K562 (cell line): Measurements from ENCODE around the gene SFSWAP. TPM values are rescaled to one million over a fixed set of nuclear protein-coding genes. Genes with fewer than 3 reads are reported as not detected.

Source experiments
- ATAC-seq: fragments of 200-7000 bp; cut with Tn5 transposase; 3 replicates; pipeline ENCODE4 v1.9.1; 2020; ENCODE audit warnings: moderate library complexity
- BruUV-seq: library from RNA; stranded (reverse); fragments of 400-500 nt; replicated peaks from 2 replicates; lab custom pipeline; 2021; lab: Mats Ljungman, UMichigan
- CTCF ChIA-PET: fragments of 300-600 bp; formaldehyde crosslinking; extraction: SDS; loops from one replicate; lab custom pipeline; 2021; ENCODE audit warnings: low intra/inter-chr PET ratio; lab: Yijun Ruan, JAX
- POLR2A ChIA-PET: fragments of 300-600, 350-650 bp; sonication (Branson Sonifier 250); formaldehyde crosslinking; extraction: SDS; loops from one replicate; lab custom pipeline; 2021; ENCODE audit warnings: antibody characterized with exemption, inconsistent platforms; lab: Yijun Ruan, JAX
- DNase-seq, 4 experiments: peaks; one replicate each; pipeline versions ENCODE4 v3.0.0 to v3.0.0-alpha.2; 2011 to 2018; ENCODE audit warnings: low spot score in 3 of 4, mixed read lengths in 3 of 4; ENCODE audit errors: extremely low read depth in 1 of 4
- FAIRE-seq: peaks from 2 replicates; lab custom pipeline; 2011; peaks lifted over from hg19 to GRCh38; lab: Jason Lieb, UNC
- H2AFZ ChIP-seq: 2 replicates; pipeline ENCODE4 v1.6.0; 2011; ENCODE audit warnings: low read depth, low read length, control low read depth, inconsistent platforms
- H3K27ac ChIP-seq: fragments of 200-600 bp; 3 replicates; pipeline ENCODE4 v1.8.0; 2011; ENCODE audit warnings: low read depth, mild to moderate bottlenecking, control low read depth, inconsistent platforms, low read length, moderate library complexity, mixed read lengths; ENCODE audit errors: extremely low read depth
- H3K27me3 ChIP-seq, 2 experiments: fragments of 300-600 bp in 1 of 2; 2 replicates in 1 of 2; 3 replicates in 1 of 2; pipeline versions ENCODE4 v1.6.0 to v1.8.0; 2011; ENCODE audit warnings: inconsistent platforms in 2 of 2, low read length in 2 of 2, mild to moderate bottlenecking in 1 of 2, mixed read lengths in 1 of 2, moderate library complexity in 1 of 2; ENCODE audit not compliant: control insufficient read depth in 2 of 2, insufficient read depth in 2 of 2
- H3K36me3 ChIP-seq: fragments of 300-600 bp; 3 replicates; pipeline ENCODE4 v1.8.0; 2011; ENCODE audit warnings: mild to moderate bottlenecking, low read length, inconsistent platforms; ENCODE audit not compliant: control insufficient read depth, insufficient read depth
- H3K4me1 ChIP-seq, 2 experiments: fragments of 200-600 bp in 1 of 2; replicated peaks in 1 of 2; 2 replicates in 1 of 2; 3 replicates in 1 of 2; pipeline versions ENCODE4 v1.5.1 to v1.8.0; 2011; ENCODE audit warnings: inconsistent platforms in 2 of 2, low read length in 2 of 2, mild to moderate bottlenecking in 1 of 2, mixed read lengths in 1 of 2, moderate library complexity in 1 of 2; ENCODE audit not compliant: control insufficient read depth in 2 of 2, insufficient read depth in 2 of 2
- H3K4me2 ChIP-seq: 2 replicates; pipeline ENCODE4 v1.6.1; 2011; ENCODE audit warnings: low read length, control low read depth, inconsistent platforms, mixed read lengths; ENCODE audit not compliant: insufficient read depth
- H3K4me3 ChIP-seq: fragments of 200-600 bp; sonication (generic), shearing (Covaris generic); 2 replicates; pipeline ENCODE4 v1.5.1; 2016; ENCODE audit warnings: control low read depth, inconsistent platforms
- H3K79me2 ChIP-seq: fragments of 200-600 bp; 3 replicates; pipeline ENCODE4 v1.8.0; 2011; ENCODE audit warnings: low read length, inconsistent platforms; ENCODE audit not compliant: control insufficient read depth, insufficient read depth
- H3K9ac ChIP-seq, 2 experiments: 2 replicates each; pipeline versions ENCODE4 v1.6.0 to v1.6.1; 2011; ENCODE audit warnings: low read depth in 2 of 2, low read length in 2 of 2, control low read depth in 1 of 2, inconsistent platforms in 1 of 2, mild to moderate bottlenecking in 1 of 2, mixed read lengths in 1 of 2; ENCODE audit not compliant: insufficient read depth in 1 of 2
- H3K9me1 ChIP-seq: one replicate; pipeline ENCODE4 v1.6.0; 2011; ENCODE audit warnings: inconsistent platforms, mild to moderate bottlenecking, low read length, moderate library complexity; ENCODE audit not compliant: control insufficient read depth, insufficient read depth
- H3K9me3 ChIP-seq: replicated peaks from 2 replicates; pipeline ENCODE4 v1.5.1; 2011; ENCODE audit warnings: low read depth, low read length, inconsistent platforms; ENCODE audit not compliant: control insufficient read depth, insufficient read depth
- H4K20me1 ChIP-seq: replicated peaks from 2 replicates; pipeline ENCODE4 v1.6.1; 2011; ENCODE audit warnings: low read length, inconsistent platforms, mixed read lengths; ENCODE audit not compliant: control insufficient read depth, insufficient read depth
- CGGBP1 ChIP-seq: fragments of 250-450 bp; sonication (Bioruptor Pico); IDR thresholded peaks from 2 replicates; pipeline ENCODE4 v1.9.0; 2021; ENCODE audit warnings: mild to moderate bottlenecking
- EHMT2 ChIP-seq: fragments of 450-650 bp; IDR thresholded peaks from 2 replicates; pipeline ENCODE4 v1.6.1; 2018; ENCODE audit warnings: antibody characterized with exemption
- KDM1A ChIP-seq, 2 experiments: fragments of 450-650 bp; IDR thresholded peaks; 2 replicates each; pipeline ENCODE4 v1.6.1; 2016; ENCODE audit warnings: mild to moderate bottlenecking in 2 of 2
- NELFE ChIP-seq: IDR thresholded peaks from 2 replicates; pipeline ENCODE4 v1.6.1; 2011; ENCODE audit warnings: mild to moderate bottlenecking; ENCODE audit not compliant: insufficient read depth, insufficient read length
- PBX2 ChIP-seq, 2 experiments: IDR thresholded peaks in 1 of 2; conservative IDR thresholded peaks in 1 of 2; 2 replicates each; pipeline ENCODE4 v1.6.1; 2016; ENCODE audit warnings: low read depth in 2 of 2, mild to moderate bottlenecking in 1 of 2, missing compliant biosample characterization in 1 of 2, missing genetic modification characterization in 1 of 2, moderate library complexity in 1 of 2
- SMAD2 ChIP-seq: fragments of 150-350 bp; IDR thresholded peaks from 2 replicates; pipeline ENCODE4 v1.6.1; 2014; ENCODE audit warnings: low read depth, mild to moderate bottlenecking, low read length
- ZKSCAN1 ChIP-seq: fragments of 150-350 bp; IDR thresholded peaks from 2 replicates; pipeline ENCODE4 v1.6.1; 2016; ENCODE audit warnings: low read depth, low read length
- WGBS: fragments of 100-300 bp; shearing (Covaris generic); methylation state at CpG from one replicate; pipeline ENCODE4 v1.1.6; 2016; ENCODE audit warnings: low coverage, mixed read lengths; ENCODE audit not compliant: insufficient coverage; ENCODE audit errors: missing lambda C conversion rate; 5-methylcytosine and 5-hydroxymethylcytosine counted together
- in situ Hi-C: fragments of 300-500 bp; cut with MboI; formaldehyde crosslinking; loops from 4 replicates; pipeline ENCODE4 v1.15.0; 2018; ENCODE audit warnings: inconsistent platforms, mixed read lengths
- intact Hi-C: fragments of 100-400 bp; cut with micrococcal nuclease; formaldehyde crosslinking; loops from 2 replicates; pipeline ENCODE4 v1.14.2; 2022
- polyA plus RNA-seq, 8 experiments: library from polyadenylated mRNA; depleted of rRNA in 4 of 8; stranded (reverse) in 5 of 8; unstranded in 3 of 8; fragments of >200 nt; fragmentation: Nextera tagmentation in 2 of 8; fragmentation: Illumina TruSeq in 1 of 8; extraction: Ambion mirVana in 2 of 8; extraction: Trizol in 1 of 8; gene quantifications; 2 replicates each; pipeline versions ENCODE4 v1.2.1 to v1.2.3, GENCODE V29; 2011 to 2014; ENCODE audit warnings: inconsistent platforms in 1 of 8, missing spikeins in 1 of 8
- total RNA-seq, 7 experiments: library from RNA; depleted of rRNA in 6 of 7; stranded (reverse); fragments of >200 nt in 6 of 7; fragmentation: Illumina TruSeq in 2 of 7; extraction: Trizol in 2 of 7; gene quantifications; 2 replicates each; pipeline versions ENCODE4 v1.2.1 to v1.2.3, GENCODE V29; 2011 to 2021; ENCODE audit warnings: low replicate concordance in 1 of 7
- TF ChIP-seq, protein P1 (sequence below): fragments of 250-450 bp; sonication (Bioruptor Pico); IDR thresholded peaks from 2 replicates; pipeline ENCODE4 v1.8.0; 2022; ENCODE audit warnings: moderate library complexity, mild to moderate bottlenecking, inconsistent platforms

The SFSWAP gene
- total and polyA plus RNA-seq, 9 of the 15 experiments (the other 6 are each of a cell fraction or from before 2014, with no cell fraction given), result 2.4 to 60.4 (median 32.6) TPM

GRCh38 chr12:131793243-131794022 is 82.5 kb downstream of the SFSWAP start:
- POLR2A ChIA-PET, result interaction anchor here (0.7 to 1.9 kb wide), 2 partner anchors 12 to 173 kb away, joined by 3 to 4 read pairs; no protein-coding TSS in a partner anchor
- no peak overlapping the region for H3K4me2 ChIP-seq
- H3K4me1 ChIP-seq, result no peaks in the 10 kb centered on the region
- in situ Hi-C loops, result no loop called here
- no peaks in the 10 kb centered on the region for H3K79me2 ChIP-seq
- H2AFZ ChIP-seq, result no peak overlapping the region
- H3K27me3 ChIP-seq, result no peaks in the 10 kb centered on the region
- ATAC-seq (no peak), DNase-seq (no peak), FAIRE-seq (peak; percentile 67)
- 90% methylated on average over 19 of the region's 19 CpGs for WGBS
- CTCF ChIA-PET, result no interaction called here
- H4K20me1 ChIP-seq, result 0 out of 2 replicates have a peak, but pooled peaks cover 4% of the 10 kb centered on the region
- H3K9me1 ChIP-seq, result peaks cover 4% of the 10 kb centered on the region
- no TSS peak for BruUV-seq
- H3K9ac ChIP-seq, result no peak overlapping the region
- no peak overlapping the region for H3K27ac ChIP-seq
- no peaks in the 10 kb centered on the region for H3K9me3 ChIP-seq
- peaks cover 86% of the 10 kb centered on the region for H3K36me3 ChIP-seq
- no peak overlapping the region for H3K4me3 ChIP-seq
- intact Hi-C loops, result no loop called here
- TF ChIP-seq, protein P1, sequence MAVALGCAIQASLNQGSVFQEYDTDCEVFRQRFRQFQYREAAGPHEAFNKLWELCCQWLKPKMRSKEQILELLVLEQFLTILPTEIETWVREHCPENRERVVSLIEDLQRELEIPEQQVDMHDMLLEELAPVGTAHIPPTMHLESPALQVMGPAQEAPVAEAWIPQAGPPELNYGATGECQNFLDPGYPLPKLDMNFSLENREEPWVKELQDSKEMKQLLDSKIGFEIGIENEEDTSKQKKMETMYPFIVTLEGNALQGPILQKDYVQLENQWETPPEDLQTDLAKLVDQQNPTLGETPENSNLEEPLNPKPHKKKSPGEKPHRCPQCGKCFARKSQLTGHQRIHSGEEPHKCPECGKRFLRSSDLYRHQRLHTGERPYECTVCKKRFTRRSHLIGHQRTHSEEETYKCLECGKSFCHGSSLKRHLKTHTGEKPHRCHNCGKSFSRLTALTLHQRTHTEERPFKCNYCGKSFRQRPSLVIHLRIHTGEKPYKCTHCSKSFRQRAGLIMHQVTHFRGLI (CRISPR knock-in tag), result no peak
- TF ChIP-seq KDM1A (IDR thresholded peaks at IDR 0.05) (no peak), ZKSCAN1 (no peak), NELFE (no peak), EHMT2 (no peak), CGGBP1 (no peak), PBX2 (CRISPR knock-in tag; IDR thresholded peaks at IDR 0.05; ENCODE audit: low read depth) (no peak), PBX2 (tag; conservative IDR thresholded peaks at IDR 0.05; ENCODE audit: low read depth) (no peak), SMAD2 (no peak)
